Ramos (cell line): ENCODE measurements around the gene SSTR5.

Experiments
- in situ Hi-C: fragments of 300-500 bp; cut with MboI; formaldehyde crosslinking; loops from one replicate; pipeline ENCODE4 v1.14.3; 2022; ENCODE audit warnings: low sequenced_read_pairs; ENCODE audit not compliant: unreplicated experiment

Gene SSTR5

DNA sequence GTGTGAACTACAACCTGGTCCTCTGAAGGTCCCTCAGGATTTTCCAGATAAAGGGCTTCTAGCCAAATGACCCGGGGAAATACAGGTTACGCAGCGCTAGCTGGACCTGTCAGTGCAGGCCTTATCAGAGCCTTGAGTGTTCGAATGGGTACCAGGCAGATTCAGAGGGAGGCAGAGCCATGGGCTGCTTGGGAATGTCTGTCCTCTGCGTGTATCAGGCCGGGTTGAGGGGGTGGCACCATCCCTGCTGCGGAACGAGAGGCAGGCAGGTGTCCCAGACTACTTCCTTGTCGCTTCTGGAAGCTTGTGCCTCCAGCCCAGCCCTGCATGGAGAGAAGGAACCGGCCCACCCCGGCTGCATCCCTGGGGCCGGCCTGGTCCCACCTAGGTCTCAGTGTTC lies 33.6 kb upstream of the SSTR5 start:
- in situ Hi-C loops, result no loop called here

DNA sequence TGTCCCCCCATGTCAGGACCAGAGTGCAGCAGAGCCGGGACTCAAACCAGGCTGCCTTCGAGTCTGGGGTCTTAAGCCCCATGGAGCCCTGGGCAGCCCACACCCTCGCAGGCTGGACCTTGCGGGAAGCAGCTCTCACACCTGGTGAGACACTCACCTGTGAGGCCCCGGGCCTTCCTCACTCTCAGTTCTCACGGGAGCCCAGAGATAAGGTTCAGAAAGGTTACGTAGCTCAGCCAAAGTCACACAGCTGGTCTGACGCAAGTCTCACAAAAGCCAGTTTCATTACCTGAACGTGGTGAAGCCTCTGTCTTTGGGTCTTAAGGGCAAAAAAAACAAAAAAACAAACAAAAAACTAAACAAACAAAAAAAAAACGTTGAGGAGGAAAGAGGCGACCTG lies 32.8 kb upstream of the SSTR5 start:
- in situ Hi-C loops, result no loop called here

DNA sequence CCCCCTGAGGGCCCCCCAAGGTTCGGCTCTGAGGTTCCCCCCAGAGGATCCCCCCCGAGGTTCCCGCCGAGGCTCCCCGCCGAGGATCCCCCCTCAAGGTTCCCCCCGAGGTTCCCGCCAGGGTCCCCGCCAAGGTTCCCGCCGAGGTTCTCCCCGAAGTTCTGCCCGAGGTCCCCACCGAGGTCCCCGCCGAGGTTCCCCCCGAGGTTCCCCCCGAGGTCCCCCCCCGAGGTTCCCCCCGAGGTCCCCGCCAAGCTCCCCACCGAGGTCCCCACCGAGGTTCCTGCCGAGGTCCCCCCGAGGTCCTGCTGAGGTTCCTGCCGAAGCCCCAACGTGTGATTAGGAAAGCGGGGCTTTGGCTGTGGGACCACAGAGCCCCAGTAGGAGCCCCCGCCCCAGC lies 32.2 kb upstream of the SSTR5 start:
- in situ Hi-C loops, result no loop called here

DNA sequence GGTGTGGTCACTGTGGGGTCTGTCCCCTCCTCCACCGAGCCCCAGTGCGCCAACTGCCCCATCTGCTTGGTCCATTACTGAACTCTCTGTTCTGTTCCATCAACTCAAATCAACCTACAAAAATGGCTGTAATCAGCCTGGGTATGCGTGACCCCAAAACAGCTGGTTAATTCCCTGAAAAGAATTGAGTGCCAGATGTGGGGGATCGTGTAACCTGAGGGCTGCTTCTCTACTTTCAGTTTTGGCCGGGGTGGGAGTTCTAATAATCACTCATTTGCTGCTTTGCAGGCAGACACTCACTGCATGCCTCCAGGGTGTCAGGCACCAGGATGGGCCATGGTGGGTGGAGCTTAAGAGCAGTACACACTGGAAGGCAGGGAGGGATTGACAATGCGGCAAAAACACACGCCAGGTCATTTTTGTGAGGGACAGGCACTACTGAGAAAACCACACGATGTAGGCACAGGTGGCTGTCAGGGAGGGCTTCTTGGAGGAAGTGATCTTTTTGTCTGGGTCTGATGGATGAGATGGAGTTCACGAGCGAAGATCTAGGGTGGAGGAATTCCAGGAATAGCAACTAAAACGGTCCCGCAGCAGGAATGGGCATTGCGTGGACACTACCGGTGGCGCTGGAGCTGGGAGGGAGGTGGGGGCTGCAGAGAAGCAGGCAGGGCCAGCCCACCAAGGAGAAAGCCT lies 30.4 kb upstream of the SSTR5 start:
- in situ Hi-C loops, result no loop called here

DNA sequence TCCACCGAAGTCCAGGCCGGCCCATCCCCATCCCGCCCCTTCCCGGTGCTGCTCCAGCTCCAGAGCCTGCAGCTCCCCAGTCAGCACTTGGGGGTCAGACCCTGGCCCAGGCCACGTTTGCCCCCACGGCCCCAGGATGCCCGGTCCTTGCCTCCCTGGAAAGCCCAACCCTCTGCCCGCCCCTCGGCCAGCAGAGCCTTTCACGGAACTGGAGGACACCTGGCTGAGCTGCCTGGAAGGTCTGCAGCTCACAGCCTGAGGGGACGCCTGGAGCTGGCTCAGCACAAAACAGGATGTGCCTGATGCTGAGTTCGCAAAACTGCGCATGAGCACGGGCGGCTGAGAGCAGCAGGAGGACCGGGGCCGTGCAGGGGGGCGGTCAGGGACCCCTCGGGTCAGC lies 29.7 kb upstream of the SSTR5 start:
- in situ Hi-C loops, result no loop called here

DNA sequence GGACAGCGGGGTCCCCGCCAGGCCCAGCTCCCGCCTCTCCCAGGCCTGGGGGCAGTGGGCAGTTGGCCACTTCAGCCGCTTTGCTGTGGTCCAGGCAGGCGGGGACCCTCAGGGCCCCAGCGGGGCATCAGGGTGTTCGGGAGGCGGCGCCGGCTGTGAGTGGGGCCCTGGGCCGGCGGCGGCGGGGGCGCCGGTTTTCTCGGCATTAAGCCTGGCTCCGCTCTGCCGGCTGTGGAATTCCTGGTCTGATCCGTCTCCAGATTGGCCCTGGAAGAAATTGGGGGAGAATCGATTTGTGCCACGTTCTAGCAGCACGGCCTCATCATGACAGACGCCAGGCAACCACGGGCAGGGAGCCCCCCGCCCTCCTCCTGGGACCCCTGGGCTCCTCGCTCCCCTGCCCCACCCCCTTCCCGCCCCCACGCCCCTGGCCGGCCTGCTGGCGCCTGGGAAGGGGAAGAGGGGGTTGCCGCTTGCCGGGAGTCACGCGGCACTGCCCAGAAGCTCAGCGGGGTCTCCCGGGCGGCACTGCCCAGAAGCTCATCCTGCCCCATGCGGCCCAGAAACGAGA lies 28.6 kb upstream of the SSTR5 start:
- in situ Hi-C loops, result no loop called here

DNA sequence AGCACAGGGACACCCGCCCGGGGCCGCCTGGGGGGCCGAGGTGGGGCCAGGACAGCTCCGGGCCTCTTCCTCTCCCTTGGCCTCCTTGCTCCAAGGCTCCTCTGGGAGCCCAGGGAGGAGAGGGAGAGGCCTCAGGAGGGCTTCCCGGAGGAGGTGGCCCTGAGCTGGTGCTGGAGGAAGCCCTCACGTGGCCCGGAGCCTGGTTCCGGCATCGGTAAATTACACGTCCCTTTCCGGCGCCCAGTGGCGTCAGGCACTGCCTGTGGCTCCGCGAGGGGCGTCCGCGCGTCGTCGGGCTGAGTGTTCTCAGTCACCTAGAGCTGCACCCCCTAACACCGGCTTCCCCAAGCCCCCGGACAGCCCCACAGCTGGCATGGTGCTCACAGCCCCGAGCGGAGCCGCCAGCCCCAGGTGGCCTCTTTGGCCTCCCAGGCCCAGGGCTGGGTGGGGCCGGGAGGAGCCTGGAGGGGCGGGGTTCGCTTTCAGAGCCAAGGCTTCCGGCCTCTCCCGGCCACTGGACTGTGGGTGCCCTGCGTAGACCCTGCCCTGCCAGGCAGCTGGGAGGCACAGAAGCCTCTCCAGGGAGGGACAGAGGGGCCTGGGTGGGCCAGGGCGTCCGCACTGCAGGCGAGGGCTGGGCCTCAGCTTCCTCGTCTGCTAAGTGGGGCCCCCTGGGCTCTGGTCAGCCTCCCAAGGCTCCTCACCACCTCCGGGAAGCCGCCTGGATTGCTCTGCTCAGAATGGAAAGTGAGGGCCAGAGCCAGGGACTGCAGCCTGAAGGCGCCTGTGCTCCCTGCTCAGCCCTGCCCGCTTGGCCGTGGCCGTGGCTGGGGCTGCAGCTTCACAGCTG lies 27.9 kb upstream of the SSTR5 start:
- in situ Hi-C loops, result no loop called here

DNA sequence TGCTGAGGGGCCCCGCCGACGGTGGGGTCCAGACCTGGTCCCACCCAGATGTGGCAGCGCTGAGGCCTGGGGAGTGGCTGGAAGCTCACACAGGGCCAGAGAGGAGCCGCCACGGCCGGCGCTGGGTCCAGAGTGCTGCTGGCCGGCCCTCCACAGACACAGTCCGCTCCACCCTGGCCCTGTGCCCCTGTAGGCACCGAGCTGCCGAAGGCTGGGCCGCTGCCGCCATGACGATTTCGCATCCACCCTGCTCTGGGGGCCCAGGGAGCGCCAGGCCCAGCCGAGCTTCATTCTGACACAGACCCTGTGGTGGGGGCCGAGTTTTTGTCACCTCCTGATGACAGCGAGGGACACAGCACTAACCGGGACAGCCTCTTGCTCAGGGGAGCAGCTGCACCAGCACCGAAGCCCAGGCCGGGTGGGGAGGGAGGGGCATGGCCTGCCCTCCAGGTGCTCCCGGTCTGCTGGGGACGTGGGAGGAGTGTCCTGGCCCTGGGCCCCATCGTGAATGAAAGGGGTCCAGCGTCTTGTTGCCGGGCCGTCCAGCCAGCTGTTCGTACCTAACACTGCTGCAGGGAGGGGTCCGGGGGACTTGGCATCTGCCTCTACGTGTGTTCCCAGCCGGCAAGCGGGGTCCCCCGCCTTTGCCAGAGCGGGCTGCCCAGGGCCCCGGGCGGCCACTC lies 27.1 kb upstream of the SSTR5 start:
- in situ Hi-C loops, result no loop called here

DNA sequence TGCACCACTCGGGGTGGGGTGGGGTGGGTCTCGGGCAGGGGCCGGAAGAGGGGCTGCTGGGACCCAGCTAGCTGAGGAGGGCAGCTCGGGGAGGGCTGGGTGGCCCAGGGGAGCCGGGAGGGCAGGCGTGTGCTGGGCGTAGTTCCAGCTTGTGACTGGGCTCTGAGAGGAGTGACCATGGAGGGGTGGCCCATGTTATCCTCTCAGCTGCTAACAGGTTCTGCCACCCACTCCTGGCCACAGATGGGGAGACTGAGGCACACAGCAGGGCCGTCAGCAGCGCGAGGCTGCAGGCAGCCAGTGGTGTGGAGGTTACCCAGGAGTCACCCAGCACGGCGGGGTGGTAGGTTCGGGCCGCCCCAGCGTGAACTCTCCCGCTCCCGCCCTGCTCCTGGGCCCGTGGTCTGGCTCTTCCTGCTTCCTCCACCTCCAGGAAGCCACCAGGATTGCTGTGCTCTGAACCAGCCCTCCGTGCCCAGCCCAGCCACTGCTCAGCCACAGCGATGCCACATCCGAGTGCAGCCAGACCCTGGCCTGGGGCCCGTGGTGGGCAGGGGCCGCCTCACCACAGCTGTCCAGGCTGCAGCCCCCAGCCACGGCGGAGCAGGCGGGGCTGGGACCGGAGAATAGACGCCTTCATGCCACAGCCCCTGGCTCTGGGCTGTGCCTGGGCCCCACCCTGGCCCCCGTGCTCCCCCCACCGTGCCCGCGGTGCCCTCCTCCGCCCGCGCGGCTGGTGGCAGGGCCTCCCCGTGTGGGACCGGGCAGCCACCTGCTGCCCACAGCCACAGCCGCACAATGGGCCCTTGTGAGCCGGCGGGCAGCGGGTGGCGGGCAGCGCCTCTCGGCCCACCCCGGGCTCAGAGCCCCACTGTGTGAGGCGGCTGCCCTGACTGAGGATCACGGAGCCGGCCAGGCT lies 26.3 kb upstream of the SSTR5 start:
- in situ Hi-C loops, result no loop called here

DNA sequence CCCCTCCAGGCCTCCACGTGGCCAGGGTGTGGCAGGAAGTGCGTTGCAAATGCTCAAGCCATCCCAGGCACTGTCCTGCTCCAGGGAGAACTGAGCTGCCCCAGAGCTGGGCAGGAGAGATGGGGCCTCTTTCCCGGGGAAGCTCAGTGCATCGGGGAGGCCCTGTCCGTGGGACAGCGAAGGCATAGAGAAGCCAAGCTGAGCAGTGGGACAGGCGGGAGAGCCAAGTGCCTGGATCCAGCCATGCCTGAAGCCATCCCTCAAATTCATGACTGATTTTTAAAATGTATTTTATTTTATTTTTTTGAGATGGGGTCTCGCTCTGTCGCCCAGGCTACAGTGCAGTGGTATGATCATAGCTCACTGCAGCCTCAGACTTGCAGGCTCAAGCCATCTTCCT lies 25.4 kb upstream of the SSTR5 start:
- in situ Hi-C loops, result no loop called here

DNA sequence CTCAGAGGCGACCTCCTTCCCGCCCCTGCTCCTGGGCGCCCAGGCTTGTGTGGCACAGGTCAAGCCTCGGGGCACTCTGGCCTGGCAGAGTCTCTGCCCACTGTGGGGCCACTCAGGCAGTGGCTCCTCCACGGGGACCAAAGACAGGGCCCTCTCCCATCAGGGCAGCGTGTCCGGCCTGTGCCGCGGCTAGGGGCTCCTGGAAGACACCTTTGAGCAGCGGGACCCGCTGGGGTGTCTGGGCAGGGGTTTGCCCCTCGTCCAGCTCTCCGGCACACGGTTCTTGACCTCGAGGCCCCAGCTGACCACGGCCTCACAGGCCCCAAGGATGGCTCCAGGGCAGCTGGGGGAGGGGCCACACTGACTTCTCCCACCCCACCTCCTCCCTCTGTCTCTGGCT lies 24.7 kb upstream of the SSTR5 start:
- in situ Hi-C loops, result no loop called here

DNA sequence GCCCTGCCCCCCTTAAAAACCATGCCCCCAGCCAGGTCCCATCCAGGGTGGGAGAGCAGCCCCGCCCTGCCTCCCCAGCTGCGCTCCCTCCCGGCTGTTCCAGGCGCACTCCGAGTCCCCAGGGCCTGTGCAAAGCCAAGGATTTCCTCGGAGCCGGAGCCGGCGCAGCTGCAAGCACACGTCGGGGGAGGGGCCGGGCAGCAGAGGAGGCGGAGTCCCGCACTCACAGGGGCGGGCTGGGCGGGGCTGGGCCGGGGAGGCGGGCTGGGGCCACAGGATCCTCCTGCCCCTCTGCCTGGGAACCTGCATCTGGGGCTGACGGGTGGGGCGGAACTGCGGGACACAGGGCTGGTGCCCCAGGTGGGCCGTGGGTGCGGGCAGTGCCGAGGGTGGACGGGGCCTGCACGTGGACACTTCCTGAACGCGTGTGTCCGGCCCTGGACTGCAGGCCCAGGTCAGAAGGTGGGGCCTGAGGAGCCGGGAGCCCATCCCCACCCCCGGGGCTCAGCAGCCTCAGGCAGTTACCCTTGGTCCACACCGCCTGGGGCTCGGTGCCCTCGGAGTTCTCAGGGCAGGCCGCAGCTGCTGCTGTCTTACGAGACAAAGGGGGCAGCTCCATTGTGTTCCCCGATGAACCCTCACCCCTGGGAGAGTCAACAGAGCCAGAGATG lies 24.0 kb upstream of the SSTR5 start:
- in situ Hi-C loops, result no loop called here

DNA sequence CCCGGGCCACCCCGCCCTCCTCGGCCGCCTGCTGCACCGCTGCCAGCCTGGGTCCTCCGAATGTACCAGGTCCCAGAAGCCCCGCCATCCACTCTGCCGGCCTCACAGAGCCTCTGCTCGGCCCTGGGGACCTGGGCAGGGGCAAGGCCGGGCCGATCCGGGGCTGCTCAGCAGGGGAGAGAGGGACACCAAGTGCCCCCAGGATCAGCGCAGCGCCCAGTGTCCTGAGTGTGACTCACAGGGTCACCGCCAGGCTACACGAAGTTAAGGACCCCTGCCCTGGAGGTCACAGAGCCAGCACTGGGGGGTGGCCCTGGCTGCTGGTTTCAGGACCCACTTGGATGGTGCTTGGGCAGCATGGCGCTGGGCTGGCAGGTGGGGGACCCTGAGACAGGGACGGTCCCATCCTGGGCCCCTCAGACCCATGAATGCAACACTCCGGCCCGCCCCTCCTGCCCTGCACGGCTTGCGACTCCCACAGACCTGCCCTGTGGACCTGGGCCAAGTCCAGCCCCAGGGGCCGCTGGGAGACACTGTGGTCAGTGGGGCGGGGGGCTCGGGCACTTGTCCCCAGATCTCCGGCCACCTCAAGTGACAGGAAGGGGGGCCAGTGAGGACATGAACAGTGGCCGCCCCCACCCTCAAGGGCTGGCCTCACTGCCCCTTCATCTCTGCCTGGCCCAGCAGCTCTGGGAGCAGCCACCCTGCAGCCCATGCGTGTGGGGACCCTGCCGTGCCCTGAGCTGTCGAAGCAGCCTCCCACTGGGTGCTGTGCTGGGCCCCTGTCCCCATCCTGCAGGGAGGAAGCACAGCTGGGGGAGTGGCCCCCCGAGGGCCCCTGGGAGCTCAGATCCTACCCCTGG lies 23.2 kb upstream of the SSTR5 start:
- in situ Hi-C loops, result no loop called here

DNA sequence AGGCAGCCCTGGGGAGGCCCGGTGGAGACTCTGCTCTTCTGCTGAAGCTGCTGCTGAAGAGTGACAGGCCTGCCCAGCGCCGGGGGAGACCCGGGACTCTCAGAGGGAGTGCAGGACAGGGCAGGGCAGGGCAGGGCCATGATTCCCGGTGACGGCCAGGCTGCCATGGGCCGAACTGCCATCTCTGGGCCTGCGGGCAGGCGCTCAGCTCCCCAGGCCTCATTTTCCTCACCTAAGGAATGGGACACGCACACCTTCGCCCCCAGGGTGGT lies 22.6 kb upstream of the SSTR5 start:
- in situ Hi-C loops, result loop anchor here (25.0 kb wide), 1 partner anchor 338 kb away; the partner anchor contains the start of genes ANTKMT, FBXL16 and METRN

DNA sequence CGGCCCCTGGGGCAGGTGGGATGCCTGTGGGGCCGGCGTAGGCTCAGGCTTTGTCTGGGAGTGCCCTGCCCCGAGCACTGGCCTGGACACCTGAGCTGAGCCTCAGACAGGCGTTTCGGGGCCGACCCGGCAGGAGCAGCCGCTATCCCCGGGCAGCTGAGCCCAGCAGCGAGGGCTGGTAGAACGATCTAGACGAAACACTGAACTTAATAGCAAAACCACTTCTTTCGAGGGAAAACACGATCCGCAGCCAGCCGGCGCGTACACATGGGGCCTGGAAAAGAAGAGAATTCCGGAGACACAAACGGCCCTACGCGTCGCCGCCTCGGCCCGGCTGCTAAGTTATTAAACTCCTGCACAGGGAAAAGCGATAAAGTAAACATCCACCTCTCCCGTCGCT lies 22.0 kb upstream of the SSTR5 start:
- in situ Hi-C loops, result loop anchor here (25.0 kb wide), 1 partner anchor 338 kb away; the partner anchor contains the start of genes ANTKMT, FBXL16 and METRN

DNA sequence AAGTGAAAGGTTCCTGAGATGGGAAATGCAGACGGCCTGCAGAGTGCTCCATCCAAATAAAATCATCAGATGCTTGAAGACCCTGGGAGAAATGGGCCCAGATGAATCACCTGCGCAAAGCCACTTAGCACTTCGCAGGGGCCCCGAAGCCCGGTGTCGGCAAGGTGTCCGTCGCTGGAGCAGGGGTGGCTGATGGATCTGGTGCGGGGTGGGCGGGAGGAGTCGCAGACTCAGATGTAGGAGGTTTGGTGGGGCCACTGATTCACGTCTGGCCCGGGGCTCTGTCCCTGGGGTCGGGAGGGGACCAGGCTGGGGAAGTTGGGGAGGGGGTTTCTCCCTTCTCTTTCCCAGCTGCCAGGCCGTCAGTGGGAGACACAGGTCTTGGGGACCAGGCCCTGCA lies 21.6 kb upstream of the SSTR5 start:
- in situ Hi-C loops, result loop anchor here (25.0 kb wide), 1 partner anchor 339 kb away; the partner anchor contains the start of genes ANTKMT, FBXL16 and METRN

DNA sequence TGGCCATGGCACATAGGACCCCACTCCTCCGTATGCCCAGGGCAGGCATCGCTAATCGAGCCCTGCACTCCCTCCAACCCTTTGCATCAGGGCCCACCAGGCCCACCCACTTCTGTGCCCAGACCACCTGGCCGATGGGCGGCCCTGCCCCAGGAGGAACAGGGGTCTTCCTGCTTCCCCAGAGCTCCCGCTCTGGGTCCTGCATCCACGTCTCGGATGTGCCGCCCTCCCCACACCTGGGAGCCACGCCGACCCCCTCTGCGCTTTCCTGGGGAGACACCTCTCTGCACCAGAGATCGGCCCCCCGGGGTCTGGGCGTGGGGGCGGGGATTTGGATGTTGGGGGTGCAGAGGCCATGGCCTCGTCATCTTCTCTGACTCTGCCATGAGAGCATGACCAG lies 21.1 kb upstream of the SSTR5 start:
- in situ Hi-C loops, result loop anchor here (25.0 kb wide), 1 partner anchor 339 kb away; the partner anchor contains the start of genes ANTKMT, FBXL16 and METRN

DNA sequence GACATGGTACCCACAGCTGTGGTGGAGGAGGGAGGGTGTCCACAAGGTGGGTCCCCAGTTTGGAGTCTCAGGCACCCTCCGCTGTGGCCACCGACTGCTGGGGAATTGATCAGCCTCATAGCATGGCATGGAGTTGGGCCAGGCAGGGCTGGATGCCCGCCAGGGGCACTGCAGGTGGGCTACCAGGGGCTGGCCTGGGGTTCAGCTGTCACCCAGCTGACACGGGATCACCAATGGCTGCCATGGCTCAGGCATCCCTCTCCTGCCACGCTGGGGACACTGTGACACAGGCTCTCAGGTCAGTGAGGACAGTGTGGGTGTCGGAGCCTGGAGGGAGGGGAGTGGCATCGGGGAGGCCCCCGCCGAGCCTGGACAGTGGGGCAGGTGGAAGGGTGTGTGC lies 19.8 kb upstream of the SSTR5 start:
- in situ Hi-C loops, result loop anchor here (25.0 kb wide), 1 partner anchor 340 kb away; the partner anchor contains the start of genes ANTKMT, FBXL16 and METRN
